Choroid plexus epithelial cell (primary cell): Measurements from ENCODE around the gene SPTY2D1.
"Not testable (repeated sequence)": the region's sequence is repeated elsewhere in the genome, so short reads cannot be mapped to it uniquely, and the experiment has no call there.

Experiments used
- DNase-seq: peaks from one replicate; pipeline ENCODE4 v3.0.0-alpha.2; 2010; ENCODE audit warnings: low read depth
- H3K4me3 ChIP-seq: 2 replicates; pipeline ENCODE4 v1.5.1; 2011; ENCODE audit warnings: low read depth, mild to moderate bottlenecking, control low read depth, low read length, moderate library complexity
- CTCF ChIP-seq: conservative IDR thresholded peaks from 2 replicates; pipeline ENCODE4 v1.5.1; 2011; ENCODE audit warnings: low read depth, mild to moderate bottlenecking, control low read depth, inconsistent platforms, low read length, moderate library complexity

SPTY2D1 gene

GRCh38 chr11:18669219-18669596 is 35.1 kb upstream of the SPTY2D1 start:
- H3K4me3 ChIP-seq, result no peak overlapping the region
- DNase-seq, result peak; percentile 43
- no peak for TF ChIP-seq CTCF

- no peak for TF ChIP-seq CTCF
- no peak for DNase-seq
- H3K4me3 ChIP-seq, result no peak overlapping the region
Observed at GRCh38 chr11:18668131-18668530, 34.0 kb upstream of the SPTY2D1 start.

- DNase-seq, H3K4me3 ChIP-seq: not testable (repeated sequence)
Observed at GRCh38 chr11:18665353-18665872, 31.3 kb upstream of the SPTY2D1 start.

GRCh38 chr11:18657673-18658072 is 23.5 kb upstream of the SPTY2D1 start:
- TF ChIP-seq CTCF, result no peak

GRCh38 chr11:18650859-18651557 is 16.9 kb upstream of the SPTY2D1 start:
- TF ChIP-seq CTCF, result peak; percentile 77
- peak; percentile 81 for DNase-seq
- H3K4me3 ChIP-seq, result no peak overlapping the region

More at GRCh38 chr11:18657673-18658072, 23.5 kb upstream of the SPTY2D1 start:
- no peak overlapping the region for H3K4me3 ChIP-seq
- DNase-seq, result no peak

- TF ChIP-seq CTCF, result no peak
- no peak overlapping the region for H3K4me3 ChIP-seq
- no peak for DNase-seq
Observed at GRCh38 chr11:18650353-18650752, 16.2 kb upstream of the SPTY2D1 start.

- DNase-seq, H3K4me3 ChIP-seq: not testable (repeated sequence)
Observed at GRCh38 chr11:18643034-18643433, 8.9 kb upstream of the SPTY2D1 start.

GRCh38 chr11:18641677-18642076 is 7.5 kb upstream of the SPTY2D1 start:
- DNase-seq, result no peak
- TF ChIP-seq CTCF, result no peak
- H3K4me3 ChIP-seq, result no peak overlapping the region
